HUES64 (cell line): Measurements from ENCODE around the gene ZSWIM9.

ENCODE experiments used
- H3K27ac ChIP-seq: 2 replicates; pipeline ENCODE4 v1.7.0; 2013; ENCODE audit warnings: low read depth, low read length, inconsistent platforms
- H3K27me3 ChIP-seq: 2 replicates; pipeline ENCODE4 v1.6.1; 2013; ENCODE audit warnings: mild to moderate bottlenecking, low read length; ENCODE audit not compliant: insufficient read depth
- H3K36me3 ChIP-seq: 2 replicates; pipeline ENCODE4 v1.6.1; 2013; ENCODE audit warnings: mild to moderate bottlenecking, low read length; ENCODE audit not compliant: insufficient read depth
- H3K4me1 ChIP-seq: 2 replicates; pipeline ENCODE4 v1.6.1; 2013; ENCODE audit warnings: mild to moderate bottlenecking, low read length, moderate library complexity; ENCODE audit not compliant: insufficient read depth
- H3K4me3 ChIP-seq: 2 replicates; pipeline ENCODE4 v1.5.1; 2013; ENCODE audit warnings: mild to moderate bottlenecking, low read length, moderate library complexity
- H3K9ac ChIP-seq: 2 replicates; pipeline ENCODE4 v1.6.1; 2013; ENCODE audit warnings: mild to moderate bottlenecking, low read depth, low read length
- H3K9me3 ChIP-seq: 2 replicates; pipeline ENCODE4 v1.6.1; 2013; ENCODE audit warnings: low read depth, low read length; ENCODE audit not compliant: insufficient read depth
- WGBS: fragments of 150-250, 120-280 bp; methylation state at CpG from one replicate; pipeline ENCODE4 v1.1.7; 2013; ENCODE audit warnings: missing lambda C conversion rate; 5-methylcytosine and 5-hydroxymethylcytosine counted together

The ZSWIM9 gene

DNA sequence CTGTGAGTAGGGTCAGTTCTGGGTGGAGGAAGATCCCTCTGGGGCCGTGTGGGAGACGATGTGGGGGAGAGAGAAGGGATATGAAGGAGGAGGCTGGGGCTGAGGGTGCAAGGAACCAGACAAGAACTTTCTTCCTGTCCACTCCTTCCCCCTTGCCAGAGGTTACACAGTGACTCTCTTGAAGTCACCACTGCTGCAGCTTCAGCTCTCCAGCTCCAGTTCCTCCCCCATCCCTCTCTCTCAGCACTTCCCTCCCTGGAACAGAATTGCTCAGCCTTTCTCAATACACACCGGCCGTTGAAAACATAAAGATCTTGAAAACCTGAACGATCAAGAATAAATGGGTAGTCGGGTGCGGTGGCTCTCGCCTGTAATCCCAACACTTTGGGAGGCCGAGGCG, 5.1 kb downstream of the ZSWIM9 start:
- H3K27ac ChIP-seq, result no peak overlapping the region

DNA sequence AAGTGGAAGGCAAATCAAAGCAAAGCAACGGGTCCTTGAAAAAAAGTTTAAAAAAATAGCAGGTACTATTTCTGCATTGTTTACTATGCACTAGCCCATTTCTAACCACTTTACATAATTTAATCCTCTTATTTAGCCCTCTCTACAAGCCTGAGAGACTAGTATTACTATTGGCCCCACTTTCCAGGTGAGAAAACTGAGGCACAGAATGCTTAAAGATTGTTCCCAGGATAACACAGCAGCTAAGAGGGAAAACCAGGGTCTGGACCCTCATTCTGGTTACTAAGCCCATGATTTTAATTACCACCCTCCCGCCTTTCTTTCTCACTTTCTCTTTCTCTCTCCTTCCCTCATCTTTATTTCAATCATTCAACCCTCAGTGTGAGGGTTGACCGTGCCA, 5.7 kb downstream of the ZSWIM9 start:
- no peak overlapping the region for H3K4me3 ChIP-seq
- peaks cover 49% of the 10 kb centered on the region for H3K36me3 ChIP-seq
- 96% methylated on average over 3 of the region's 3 CpGs for WGBS
- H3K9ac ChIP-seq, result no peak overlapping the region
- H3K4me1 ChIP-seq, result no peaks in the 10 kb centered on the region; the same call in 1 of the 2 replicates
- H3K27me3 ChIP-seq, result no peaks in the 10 kb centered on the region
- H3K27ac ChIP-seq, result no peak overlapping the region
- H3K9me3 ChIP-seq, result peaks cover 9% of the 10 kb centered on the region

More for the DNA sequence above, 5.1 kb downstream of the ZSWIM9 start:
- Histone ChIP-seq H3K9ac (no peak overlapping the region), H3K4me3 (no peak overlapping the region), H3K9me3 (peaks cover 4% of the 10 kb centered on the region; the same call in 1 of the 2 replicates), H3K36me3 (peaks cover 47% of the 10 kb centered on the region), H3K4me1 (no peaks in the 10 kb centered on the region; the same call in 1 of the 2 replicates), H3K27me3 (no peaks in the 10 kb centered on the region)
- 94% methylated on average over 10 of the region's 10 CpGs for WGBS

DNA sequence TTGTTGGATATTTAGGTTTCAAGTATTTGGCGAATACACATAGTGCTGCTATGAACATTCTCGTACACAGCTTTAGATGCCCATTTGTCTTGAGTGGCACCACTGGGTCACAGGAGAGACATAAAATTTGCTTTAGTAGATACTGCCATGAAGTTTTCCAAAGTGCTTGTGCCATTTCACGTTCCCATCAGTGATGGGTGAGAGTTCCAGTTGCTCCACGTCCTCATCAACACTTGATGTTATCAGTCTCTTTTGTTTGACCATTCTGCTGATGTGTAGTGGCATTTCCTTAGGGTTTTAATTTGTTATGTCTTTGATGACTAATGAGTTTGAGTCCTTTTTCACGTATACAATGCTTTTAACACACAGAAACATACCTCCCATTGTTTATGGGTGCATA, 11.0 kb downstream of the ZSWIM9 start:
- no peak overlapping the region for H3K9ac ChIP-seq
- H3K4me1 ChIP-seq, result no peaks in the 10 kb centered on the region
- H3K27me3 ChIP-seq, result no peaks in the 10 kb centered on the region
- H3K27ac ChIP-seq, result no peak overlapping the region
- no peak overlapping the region for H3K4me3 ChIP-seq
- WGBS, result 96% methylated on average over 4 of the region's 5 CpGs
- H3K9me3 ChIP-seq, result peaks cover 18% of the 10 kb centered on the region
- peaks cover 30% of the 10 kb centered on the region for H3K36me3 ChIP-seq

DNA sequence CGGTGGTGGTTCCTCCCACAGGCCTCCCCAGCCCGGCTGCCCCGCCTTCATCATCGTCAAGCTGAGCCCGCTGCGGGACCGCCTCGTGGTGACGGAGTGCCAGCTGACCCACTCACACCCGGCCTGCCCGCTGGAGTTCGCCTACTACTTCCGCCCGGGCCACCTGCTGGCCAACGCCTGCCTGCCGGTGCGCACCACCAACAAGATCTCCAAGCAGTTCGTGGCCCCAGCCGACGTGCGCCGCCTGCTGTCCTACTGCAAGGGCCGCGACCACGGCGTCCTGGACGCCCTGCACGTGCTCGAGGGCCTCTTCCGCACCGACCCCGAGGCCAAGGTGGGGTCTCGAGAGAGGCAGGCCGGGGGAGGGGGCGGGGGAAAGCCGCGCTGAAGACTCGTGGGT, 12.0 kb downstream of the ZSWIM9 start:
- Histone ChIP-seq H3K9ac (no peak overlapping the region), H3K4me1 (no peaks in the 10 kb centered on the region), H3K36me3 (peaks cover 30% of the 10 kb centered on the region), H3K27me3 (no peaks in the 10 kb centered on the region), H3K4me3 (no peak overlapping the region), H3K9me3 (peaks cover 18% of the 10 kb centered on the region), H3K27ac (no peak overlapping the region)
- WGBS, result 96% methylated on average over 38 of the region's 38 CpGs

DNA sequence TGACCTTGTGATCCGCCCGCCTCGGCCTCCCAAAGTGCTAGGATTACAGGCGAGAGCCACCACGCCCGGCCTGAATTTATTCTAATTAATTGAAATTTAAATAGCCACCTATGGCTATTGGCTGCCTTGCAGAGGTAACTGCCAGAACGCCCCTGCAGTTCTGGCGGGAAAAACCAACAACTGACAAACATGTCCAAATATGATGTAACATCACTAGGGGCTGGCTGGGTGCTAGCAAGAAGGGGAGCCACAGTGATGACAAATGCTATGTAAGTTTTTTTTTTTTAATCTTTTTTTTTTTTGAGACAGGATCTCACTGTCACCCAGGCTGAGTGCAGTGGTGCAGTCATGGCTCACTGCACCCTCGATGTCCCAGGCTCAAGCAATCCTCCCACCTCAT, 12.9 kb downstream of the ZSWIM9 start:
- 93% methylated on average over 6 of the region's 9 CpGs for WGBS
- Histone ChIP-seq H3K9ac (no peak overlapping the region), H3K27ac (no peak overlapping the region), H3K4me3 (no peak overlapping the region), H3K27me3 (no peaks in the 10 kb centered on the region), H3K9me3 (peaks cover 18% of the 10 kb centered on the region), H3K4me1 (no peaks in the 10 kb centered on the region), H3K36me3 (peaks cover 30% of the 10 kb centered on the region)

DNA sequence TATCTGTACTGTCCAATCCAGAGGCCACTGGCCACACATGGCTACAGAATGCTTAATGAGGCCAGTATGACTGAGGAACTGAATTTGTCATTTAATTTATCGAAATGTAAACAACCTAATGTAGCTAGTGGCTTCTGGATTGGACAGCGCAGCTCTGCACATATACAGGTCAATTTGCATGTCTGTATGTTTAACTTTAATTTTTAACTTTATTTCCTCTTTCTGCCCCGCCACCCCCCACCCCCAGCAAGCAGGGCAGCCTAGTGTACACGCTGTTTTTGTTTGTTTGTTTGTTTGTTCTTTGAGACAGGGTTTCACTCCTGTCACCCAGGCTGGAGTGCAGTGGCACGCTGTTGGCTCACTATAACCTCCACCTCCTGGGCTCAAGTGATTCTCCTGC, 15.5 kb downstream of the ZSWIM9 start:
- H3K9ac ChIP-seq, result no peak overlapping the region
- H3K27me3 ChIP-seq, result no peaks in the 10 kb centered on the region
- H3K36me3 ChIP-seq, result peaks cover 22% of the 10 kb centered on the region
- no peak overlapping the region for H3K4me3 ChIP-seq
- no peaks in the 10 kb centered on the region for H3K4me1 ChIP-seq
- WGBS, result 93% methylated on average over 4 of the region's 5 CpGs
- H3K9me3 ChIP-seq, result peaks cover 19% of the 10 kb centered on the region
- H3K27ac ChIP-seq, result no peak overlapping the region

DNA sequence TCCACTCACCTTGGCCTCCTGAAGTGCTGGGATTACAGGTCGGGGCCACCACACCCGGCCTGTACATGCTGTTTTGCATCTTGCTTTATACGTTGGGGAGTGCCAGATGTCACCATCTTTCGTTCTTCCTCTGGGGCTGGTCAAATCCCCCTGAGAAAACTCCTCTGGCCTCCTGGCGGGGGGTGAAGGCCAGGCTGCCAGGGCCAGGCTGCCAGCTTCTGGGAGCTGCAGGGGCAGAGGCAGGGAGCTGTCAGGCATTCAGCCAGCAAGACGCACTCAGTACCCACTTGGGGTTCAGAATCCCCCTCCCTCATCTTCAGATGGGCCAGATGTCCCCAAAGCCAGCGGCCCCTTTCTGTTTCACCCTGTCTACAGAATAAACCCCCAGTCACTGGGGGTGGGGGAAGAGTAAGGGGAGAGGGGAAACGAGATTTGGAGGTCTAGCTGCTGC, 16.1 kb downstream of the ZSWIM9 start:
- peaks cover 13% of the 10 kb centered on the region for H3K9me3 ChIP-seq
- no peak overlapping the region for H3K9ac ChIP-seq
- H3K4me3 ChIP-seq, result no peak overlapping the region
- 90% methylated on average over 8 of the region's 8 CpGs for WGBS
- H3K27me3 ChIP-seq, result no peaks in the 10 kb centered on the region
- H3K4me1 ChIP-seq, result no peaks in the 10 kb centered on the region
- no peak overlapping the region for H3K27ac ChIP-seq
- H3K36me3 ChIP-seq, result peaks cover 17% of the 10 kb centered on the region

DNA sequence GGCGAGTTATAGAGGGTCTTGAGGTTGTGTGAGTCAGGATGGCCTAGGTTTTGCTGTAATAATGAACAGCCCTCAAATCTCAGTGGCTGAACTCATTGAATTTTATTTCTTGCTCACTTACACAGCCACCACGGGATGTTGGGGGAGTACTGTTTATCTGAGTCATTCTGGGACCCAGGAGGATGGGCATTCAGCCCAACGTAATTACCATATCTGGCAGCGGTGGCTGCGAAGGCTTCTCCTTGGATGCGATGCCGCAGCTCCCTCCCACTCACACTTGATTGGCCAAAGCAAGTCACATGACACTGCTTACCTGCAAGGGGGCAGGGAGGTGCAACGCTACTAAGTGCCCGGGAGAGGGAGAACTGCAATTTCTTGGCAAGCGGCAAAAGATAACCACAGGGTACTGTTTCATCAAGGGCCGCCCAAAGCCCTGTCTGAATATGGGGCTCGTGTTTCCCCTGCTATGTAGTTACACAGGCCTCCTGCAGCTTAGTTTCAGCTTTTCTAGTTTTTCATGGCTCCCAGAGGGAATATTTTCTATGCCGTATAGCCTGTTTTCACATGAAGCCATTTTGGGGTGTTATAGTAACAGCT, 19.9 kb downstream of the ZSWIM9 start:
- H3K27ac ChIP-seq, result peak overlapping the region; percentile 49; the same call in 1 of the 2 replicates
- no peaks in the 10 kb centered on the region for H3K4me1 ChIP-seq
- H3K9me3 ChIP-seq, result peaks cover 8% of the 10 kb centered on the region
- 22% methylated on average over 13 of the region's 13 CpGs for WGBS
- no peak overlapping the region for H3K9ac ChIP-seq
- H3K36me3 ChIP-seq, result peaks cover 5% of the 10 kb centered on the region
- H3K4me3 ChIP-seq, result peak overlapping the region; percentile 22
- no peaks in the 10 kb centered on the region for H3K27me3 ChIP-seq

DNA sequence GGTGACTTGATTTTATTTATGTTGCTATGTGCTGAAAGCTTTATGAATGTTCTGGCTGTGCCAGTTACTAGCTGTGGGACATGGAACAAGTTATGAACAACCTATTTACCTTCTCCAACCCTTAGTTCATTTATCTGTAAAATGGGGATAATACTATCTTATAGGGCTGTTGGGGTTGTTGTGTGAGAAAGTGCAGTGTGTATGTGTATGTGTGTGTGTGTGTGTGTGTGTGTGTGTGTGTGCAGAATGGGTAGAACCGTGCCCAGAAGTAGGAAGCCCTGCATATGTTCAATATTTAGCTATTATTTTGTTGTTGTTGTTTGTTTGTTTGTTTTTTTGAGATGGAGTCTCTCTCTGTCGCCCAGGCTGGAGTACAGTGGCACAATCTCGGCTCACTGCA, 20.4 kb downstream of the ZSWIM9 start:
- no peaks in the 10 kb centered on the region for H3K27me3 ChIP-seq
- no peak overlapping the region; the same call in 1 of the 2 replicates for H3K4me3 ChIP-seq
- WGBS, result 85% methylated on average over 3 of the region's 3 CpGs
- no peak overlapping the region for H3K9ac ChIP-seq
- H3K4me1 ChIP-seq, result no peaks in the 10 kb centered on the region
- peak overlapping the region; percentile 17; the same call in 1 of the 2 replicates for H3K27ac ChIP-seq
- peaks cover 5% of the 10 kb centered on the region for H3K36me3 ChIP-seq
- peaks cover 8% of the 10 kb centered on the region for H3K9me3 ChIP-seq

DNA sequence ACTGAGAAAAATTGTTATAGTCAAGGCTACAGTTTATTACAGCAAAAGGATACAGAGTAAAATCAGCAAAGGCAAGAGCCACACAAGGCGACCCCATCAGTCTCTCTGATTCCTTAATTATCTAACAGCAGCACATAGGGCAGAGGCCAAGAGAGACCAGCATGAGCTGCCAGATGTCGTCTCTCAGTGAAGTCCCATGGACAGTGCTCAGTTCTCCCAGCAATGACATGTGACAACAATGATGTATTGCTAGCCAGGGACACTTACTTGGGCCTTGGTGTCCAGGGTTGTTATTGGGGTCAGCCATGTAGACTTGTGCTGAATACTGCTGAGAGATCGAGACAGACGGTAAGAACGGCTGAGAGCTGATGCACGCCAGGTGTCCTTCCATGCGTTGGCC, 22.3 kb downstream of the ZSWIM9 start:
- WGBS, result 93% methylated on average over 7 of the region's 7 CpGs
- H3K9ac ChIP-seq, result no peak overlapping the region
- no peaks in the 10 kb centered on the region for H3K27me3 ChIP-seq
- H3K9me3 ChIP-seq, result peaks cover 8% of the 10 kb centered on the region
- peaks cover 5% of the 10 kb centered on the region for H3K36me3 ChIP-seq
- no peaks in the 10 kb centered on the region for H3K4me1 ChIP-seq
- no peak overlapping the region for H3K4me3 ChIP-seq
- H3K27ac ChIP-seq, result no peak overlapping the region

DNA sequence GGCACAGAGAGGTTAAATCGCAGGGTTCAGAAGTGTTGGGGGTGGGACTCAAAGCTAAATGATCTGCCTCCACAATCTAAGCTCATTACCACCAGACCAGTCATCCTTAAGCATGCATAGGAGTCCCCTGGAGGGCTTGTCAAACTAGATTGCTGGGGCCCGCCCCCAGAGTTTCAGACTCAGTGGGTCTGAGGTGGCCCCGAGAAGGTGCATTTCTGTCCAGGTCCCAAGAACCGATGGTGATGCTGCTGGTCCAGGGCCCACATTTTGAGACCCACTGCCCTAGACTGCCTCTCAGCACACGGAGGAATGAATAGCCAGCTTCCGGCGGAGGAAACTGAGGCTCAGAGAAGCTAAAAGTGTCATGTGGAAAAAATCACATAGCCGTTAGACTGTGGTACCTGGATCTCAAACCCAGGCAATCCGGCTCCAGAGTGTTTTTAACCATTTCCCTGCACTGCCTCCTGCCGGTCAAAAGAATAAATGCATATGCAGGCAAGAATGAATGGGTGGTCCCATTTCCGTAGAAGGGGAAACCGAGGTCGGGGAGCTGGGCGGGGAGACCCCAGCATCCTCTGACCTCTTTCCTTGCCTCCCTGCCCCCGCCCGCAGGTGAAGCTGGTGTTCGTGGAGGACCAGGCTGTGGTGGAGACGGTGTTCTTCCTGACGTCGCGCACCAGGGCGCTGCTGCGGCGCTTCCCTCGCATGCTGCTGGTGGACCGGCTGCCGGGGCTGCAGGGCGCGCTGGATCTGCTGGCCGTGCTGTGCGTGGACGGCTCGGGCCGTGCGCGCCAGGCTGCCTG, 23.8 kb downstream of the ZSWIM9 start:
- Histone ChIP-seq H3K27me3 (no peaks in the 10 kb centered on the region), H3K4me3 (no peak overlapping the region), H3K36me3 (peaks cover under 1% of the 10 kb centered on the region; the same call in 1 of the 2 replicates), H3K9ac (no peak overlapping the region), H3K9me3 (peaks cover 3% of the 10 kb centered on the region), H3K4me1 (no peaks in the 10 kb centered on the region), H3K27ac (no peak overlapping the region)
- WGBS, result 86% methylated on average over 36 of the region's 36 CpGs
